Endothelial cell of umbilical vein (primary cell): ENCODE data around the gene MPLKIP. TPM values are rescaled to one million over a fixed set of nuclear protein-coding genes. Genes with fewer than 3 reads are reported as not detected.

Experiments
- BruUV-seq: library from RNA; stranded (reverse); fragments of 400-500 nt; replicated peaks from 2 replicates; lab custom pipeline; 2021; lab: Mats Ljungman, UMichigan
- CTCF ChIA-PET: fragments of 300-600, 350-600 bp; sonication (Branson Sonifier 250); formaldehyde crosslinking; loops from one replicate; lab custom pipeline; 2021; ENCODE audit warnings: antibody characterized with exemption, inconsistent platforms; lab: Charles Lee
- POLR2A ChIA-PET: fragments of 300-600, 350-600 bp; sonication (Branson Sonifier 250); formaldehyde crosslinking; loops from one replicate; lab custom pipeline; 2021; ENCODE audit warnings: antibody characterized with exemption, inconsistent platforms; lab: Charles Lee
- DNase-seq: peaks from one replicate; pipeline ENCODE4 v3.0.0-alpha.2; 2011; ENCODE audit warnings: low read depth, low spot score
- FAIRE-seq: peaks from 2 replicates; lab custom pipeline; 2011; peaks lifted over from hg19 to GRCh38; lab: Jason Lieb, UNC
- H2AFZ ChIP-seq: 2 replicates; pipeline ENCODE4 v1.6.0; 2012; ENCODE audit warnings: low read depth, low read length, control low read depth, inconsistent platforms
- H3K27ac ChIP-seq: 2 replicates; pipeline ENCODE4 v1.5.1; 2011; ENCODE audit warnings: low read depth, mild to moderate bottlenecking, control low read depth, low read length, moderate library complexity; ENCODE audit not compliant: insufficient read depth
- H3K27me3 ChIP-seq, 2 experiments: 2 replicates each; pipeline versions ENCODE4 v1.6.0 to v1.6.1; 2011; ENCODE audit warnings: low read length in 2 of 2, mixed read lengths in 1 of 2; ENCODE audit not compliant: control insufficient read depth in 2 of 2, insufficient read depth in 2 of 2
- H3K36me3 ChIP-seq, 2 experiments: 2 replicates in 1 of 2; 3 replicates in 1 of 2; pipeline ENCODE4 v1.5.1; 2011; ENCODE audit warnings: low read length in 2 of 2, mild to moderate bottlenecking in 1 of 2, moderate library complexity in 1 of 2; ENCODE audit not compliant: control insufficient read depth in 2 of 2, insufficient read depth in 2 of 2; ENCODE audit errors: extremely low read depth in 1 of 2
- H3K4me1 ChIP-seq: 3 replicates; pipeline ENCODE4 v1.5.1; 2011; ENCODE audit warnings: mild to moderate bottlenecking, low read length; ENCODE audit not compliant: control insufficient read depth, insufficient read depth; ENCODE audit errors: extremely low read depth
- H3K4me2 ChIP-seq: 2 replicates; pipeline ENCODE4 v1.6.1; 2011; ENCODE audit warnings: low read length, control low read depth, mixed read lengths; ENCODE audit not compliant: insufficient read depth
- H3K4me3 ChIP-seq, 3 experiments: fragments of 200-600 bp in 1 of 3; sonication (generic), shearing (Covaris generic) in 1 of 3; replicated peaks in 1 of 3; 2 replicates each; pipeline ENCODE4 v1.5.1; 2011 to 2016; ENCODE audit warnings: control low read depth in 3 of 3, low read length in 3 of 3, mild to moderate bottlenecking in 2 of 3, inconsistent platforms in 1 of 3, low read depth in 1 of 3, moderate library complexity in 1 of 3; ENCODE audit not compliant: insufficient read depth in 1 of 3
- H3K79me2 ChIP-seq: 2 replicates; pipeline ENCODE4 v1.6.0; 2012; ENCODE audit warnings: low read length, inconsistent platforms; ENCODE audit not compliant: control insufficient read depth, insufficient read depth
- H3K9ac ChIP-seq: replicated peaks from 2 replicates; pipeline ENCODE3; 2011; ENCODE audit warnings: low read length, control low read depth; ENCODE audit not compliant: insufficient read depth; ENCODE audit errors: extremely low read depth
- H3K9me1 ChIP-seq: replicated peaks from 3 replicates; pipeline ENCODE4 v1.6.0; 2011; ENCODE audit warnings: mild to moderate bottlenecking, low read length; ENCODE audit not compliant: control insufficient read depth, insufficient read depth; ENCODE audit errors: extremely low read depth
- H3K9me3 ChIP-seq: replicated peaks from 2 replicates; pipeline ENCODE4 v1.5.1; 2012; ENCODE audit warnings: low read length, inconsistent platforms; ENCODE audit not compliant: control insufficient read depth, insufficient read depth
- H4K20me1 ChIP-seq: replicated peaks from 2 replicates; pipeline ENCODE3; 2011; ENCODE audit warnings: mild to moderate bottlenecking, low read length; ENCODE audit not compliant: control insufficient read depth, insufficient read depth; ENCODE audit errors: extremely low read depth
- EZH2 ChIP-seq: IDR thresholded peaks from 2 replicates; pipeline ENCODE4 v1.6.1; 2012; ENCODE audit warnings: borderline replicate concordance, low read depth, mild to moderate bottlenecking, moderate library complexity, low read length, inconsistent platforms; ENCODE audit not compliant: severe bottlenecking
- FOS ChIP-seq: IDR thresholded peaks from 2 replicates; pipeline ENCODE4 v1.6.1; 2011; ENCODE audit warnings: mild to moderate bottlenecking, low read length, moderate library complexity, borderline replicate concordance; ENCODE audit not compliant: insufficient read depth
- GATA2 ChIP-seq: IDR thresholded peaks from 2 replicates; pipeline ENCODE4 v1.7.0; 2011; ENCODE audit warnings: low read depth, mild to moderate bottlenecking, moderate library complexity, mixed read lengths, low read length; ENCODE audit not compliant: insufficient read length, insufficient read depth
- JUN ChIP-seq: IDR thresholded peaks from 2 replicates; pipeline ENCODE4 v1.6.1; 2011; ENCODE audit warnings: borderline replicate concordance, low read depth; ENCODE audit not compliant: insufficient read length, insufficient read depth
- MYC ChIP-seq: IDR thresholded peaks from one replicate; pipeline ENCODE4 v1.6.1; 2011; ENCODE audit warnings: mild to moderate bottlenecking, low read depth, low read length
- POLR2A ChIP-seq: IDR thresholded peaks from 2 replicates; pipeline ENCODE4 v1.6.1; 2012; ENCODE audit warnings: low read depth, mild to moderate bottlenecking, control low read depth, low read length
- POLR2AphosphoS5 ChIP-seq: IDR thresholded peaks from 2 replicates; pipeline ENCODE4 v1.6.1; 2012; ENCODE audit warnings: low read depth, mild to moderate bottlenecking, control low read depth, low read length, moderate library complexity; ENCODE audit not compliant: insufficient read depth
- dilution Hi-C: fragments of 300-500 bp; cut with MboI; formaldehyde crosslinking; loops from one replicate; pipeline ENCODE4 v1.15.0; 2019; ENCODE audit warnings: low sequenced_read_pairs; ENCODE audit not compliant: extremely low pct_ligation_motif_present
- intact Hi-C: fragments of 100-400 bp; cut with micrococcal nuclease; formaldehyde crosslinking; loops from one replicate; pipeline ENCODE4 v1.10.0; 2022
- polyA plus RNA-seq, 4 experiments: library from polyadenylated mRNA; depleted of rRNA in 3 of 4; stranded (reverse) in 3 of 4; unstranded in 1 of 4; fragments of >200 nt; gene quantifications; 2 replicates each; pipeline versions ENCODE4 v1.2.1 to v1.2.3, GENCODE V29; 2011 to 2012; ENCODE audit warnings: missing spikeins in 1 of 4
- total RNA-seq: library from RNA; stranded (reverse); gene quantifications from 2 replicates; pipeline ENCODE4 v1.2.3, GENCODE V29; 2021
- TF ChIP-seq, protein P1 (sequence below): IDR thresholded peaks from 2 replicates; pipeline ENCODE4 v1.6.1; 2011; ENCODE audit not compliant: insufficient read depth, insufficient read length
- TF ChIP-seq, protein P2 (sequence below), 2 donors: IDR thresholded peaks; 1 replicate in 1 of 2; 2 replicates in 1 of 2; pipeline ENCODE4 v1.5.1; 2011; ENCODE audit warnings: low read length in 2 of 2, mild to moderate bottlenecking in 2 of 2, moderate library complexity in 2 of 2, control low read depth in 1 of 2, inconsistent platforms in 1 of 2, low read depth in 1 of 2; ENCODE audit not compliant: insufficient read depth in 1 of 2; ENCODE audit errors: extremely low read depth in 1 of 2

Gene MPLKIP
- total and polyA plus RNA-seq, 2 donors (not counting 3 experiments of a cell fraction or from before 2014, with no cell fraction given), result 40.9 to 56.4 TPM

GRCh38 chr7:40101201-40101600 is 33.2 kb downstream of the MPLKIP start:
- POLR2A ChIA-PET, result no interaction called here

DNA sequence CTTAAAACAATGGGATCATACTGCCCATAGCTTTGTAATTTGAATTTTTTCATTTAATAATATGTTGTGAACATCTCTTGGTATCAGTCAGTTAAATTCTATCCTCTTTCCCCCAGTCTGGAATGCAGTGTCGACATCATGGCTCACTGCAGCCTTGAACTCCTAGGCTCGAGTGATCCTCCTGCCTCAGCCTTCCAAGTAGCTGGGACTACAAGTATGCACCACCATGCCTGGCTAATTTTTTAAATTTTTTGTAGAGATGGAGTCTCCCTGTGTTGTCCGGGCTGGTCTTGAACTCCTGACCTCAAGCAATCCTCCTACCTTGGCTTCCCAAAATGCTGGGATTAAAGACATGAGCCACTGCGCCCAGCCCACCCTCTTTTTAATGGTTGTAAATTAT is 34.6 kb downstream of the MPLKIP start:
- Histone ChIP-seq H3K4me3 (no peak overlapping the region), H3K9ac (no peak overlapping the region), H4K20me1 (no peaks in the 10 kb centered on the region), H3K36me3 (peaks cover 0 to under 1% of the 10 kb centered on the region in 2 experiments), H3K9me1 (no peaks in the 10 kb centered on the region), H3K27ac (no peak overlapping the region), H3K9me3 (no peaks in the 10 kb centered on the region), H3K27me3 (no peaks in the 10 kb centered on the region), H3K4me2 (no peak overlapping the region), H3K4me1 (no peaks in the 10 kb centered on the region), H2AFZ (no peak overlapping the region), H3K79me2 (no peaks in the 10 kb centered on the region)
- dilution Hi-C loops (no loop called here), intact Hi-C loops (no loop called here)
- BruUV-seq, result no TSS peak
- CTCF ChIA-PET, result interaction anchor here (2.0 kb wide), 1 partner anchor 9 kb away, joined by 4 read pairs; no protein-coding TSS in a partner anchor
- DNase-seq (no peak), FAIRE-seq (no peak)
- POLR2A ChIA-PET, result no interaction called here
- TF ChIP-seq POLR2A (no peak), FOS (no peak), JUN (no peak), POLR2AphosphoS5 (no peak), MYC (no peak), EZH2 (no peak), GATA2 (no peak)
- TF ChIP-seq, protein P1, sequence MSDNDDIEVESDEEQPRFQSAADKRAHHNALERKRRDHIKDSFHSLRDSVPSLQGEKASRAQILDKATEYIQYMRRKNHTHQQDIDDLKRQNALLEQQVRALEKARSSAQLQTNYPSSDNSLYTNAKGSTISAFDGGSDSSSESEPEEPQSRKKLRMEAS, result no peak
- TF ChIP-seq, protein P2, sequence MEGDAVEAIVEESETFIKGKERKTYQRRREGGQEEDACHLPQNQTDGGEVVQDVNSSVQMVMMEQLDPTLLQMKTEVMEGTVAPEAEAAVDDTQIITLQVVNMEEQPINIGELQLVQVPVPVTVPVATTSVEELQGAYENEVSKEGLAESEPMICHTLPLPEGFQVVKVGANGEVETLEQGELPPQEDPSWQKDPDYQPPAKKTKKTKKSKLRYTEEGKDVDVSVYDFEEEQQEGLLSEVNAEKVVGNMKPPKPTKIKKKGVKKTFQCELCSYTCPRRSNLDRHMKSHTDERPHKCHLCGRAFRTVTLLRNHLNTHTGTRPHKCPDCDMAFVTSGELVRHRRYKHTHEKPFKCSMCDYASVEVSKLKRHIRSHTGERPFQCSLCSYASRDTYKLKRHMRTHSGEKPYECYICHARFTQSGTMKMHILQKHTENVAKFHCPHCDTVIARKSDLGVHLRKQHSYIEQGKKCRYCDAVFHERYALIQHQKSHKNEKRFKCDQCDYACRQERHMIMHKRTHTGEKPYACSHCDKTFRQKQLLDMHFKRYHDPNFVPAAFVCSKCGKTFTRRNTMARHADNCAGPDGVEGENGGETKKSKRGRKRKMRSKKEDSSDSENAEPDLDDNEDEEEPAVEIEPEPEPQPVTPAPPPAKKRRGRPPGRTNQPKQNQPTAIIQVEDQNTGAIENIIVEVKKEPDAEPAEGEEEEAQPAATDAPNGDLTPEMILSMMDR (IDR thresholded peaks at IDR 0.05; ENCODE audit: extremely low read depth in 1 of 2, insufficient read depth in 1 of 2, low read depth in 1 of 2, low read length in 2 of 2), result no peak

More at GRCh38 chr7:40101201-40101600, 33.2 kb downstream of the MPLKIP start:
- DNase-seq (no peak), FAIRE-seq (no peak)
- no peaks in the 10 kb centered on the region for H4K20me1 ChIP-seq
- H2AFZ ChIP-seq, result no peak overlapping the region
- H3K9me1 ChIP-seq, result no peaks in the 10 kb centered on the region
- no peaks in the 10 kb centered on the region for H3K9me3 ChIP-seq
- no peaks in the 10 kb centered on the region for H3K27me3 ChIP-seq
- no peak overlapping the region for H3K4me2 ChIP-seq
- H3K27ac ChIP-seq, result no peak overlapping the region
- BruUV-seq, result no TSS peak
- CTCF ChIA-PET, result interaction anchor here (0.6 kb wide), 1 partner anchor 1307 kb away, joined by 4 read pairs; no protein-coding TSS in a partner anchor
- TF ChIP-seq, protein P2 (IDR thresholded peaks at IDR 0.05; ENCODE audit: extremely low read depth in 1 of 2, insufficient read depth in 1 of 2, low read depth in 1 of 2, low read length in 2 of 2), result no peak
- no peak for TF ChIP-seq GATA2
- dilution Hi-C loops (no loop called here), intact Hi-C loops (no loop called here)
- no peaks in the 10 kb centered on the region for H3K4me1 ChIP-seq
- no peaks in the 10 kb centered on the region for H3K79me2 ChIP-seq
- H3K4me3 ChIP-seq, result no peak overlapping the region
- H3K36me3 ChIP-seq, result no peaks in the 10 kb centered on the region
- H3K9ac ChIP-seq, result no peak overlapping the region
